HepG2 (cell line): ENCODE measurements around the gene ESF1. TPM values are rescaled to one million over a fixed set of nuclear protein-coding genes. Genes with fewer than 3 reads are reported as not detected.
A peak's percentile ranks its signal among the peaks of the same experiment; 100 is the strongest.

Experiments used
- AHR ChIP-seq: IDR thresholded peaks from 2 replicates; pipeline ENCODE4 v1.6.1; 2018; ENCODE audit warnings: missing genetic modification reagents, missing compliant biosample characterization
- FIP1L1 ChIP-seq: fragments of 200-400 bp; formaldehyde crosslinking; IDR thresholded peaks from 2 replicates; pipeline ENCODE4 v1.6.1; 2018; ENCODE audit warnings: low read depth, mild to moderate bottlenecking, low read length, moderate library complexity, borderline replicate concordance; ENCODE audit not compliant: insufficient read depth
- GZF1 ChIP-seq: sonication (generic); formaldehyde crosslinking; IDR thresholded peaks from 2 replicates; pipeline ENCODE4 v1.5.1; 2020; ENCODE audit warnings: mild to moderate bottlenecking, missing genetic modification reagents
- HNF4G ChIP-seq, 2 experiments: sonication (generic) in 1 of 2; formaldehyde crosslinking in 1 of 2; IDR thresholded peaks; 2 replicates each; pipeline versions ENCODE4 v1.4.0 to v1.6.1; 2011 to 2020; ENCODE audit warnings: borderline replicate concordance in 2 of 2, low read depth in 2 of 2, mild to moderate bottlenecking in 2 of 2, low read length in 1 of 2, missing genetic modification reagents in 1 of 2, moderate library complexity in 1 of 2
- KDM5B ChIP-seq: sonication (generic); formaldehyde crosslinking; IDR thresholded peaks from 2 replicates; pipeline ENCODE4 v1.4.0; 2020; ENCODE audit warnings: missing genetic modification reagents, mild to moderate bottlenecking, borderline replicate concordance
- MEIS1 ChIP-seq: sonication (generic); formaldehyde crosslinking; IDR thresholded peaks from 2 replicates; pipeline ENCODE4 v1.9.0; 2021; ENCODE audit warnings: mild to moderate bottlenecking, missing genetic modification reagents, moderate library complexity, borderline replicate concordance
- RAD21 ChIP-seq: fragments of 450-650 bp; formaldehyde crosslinking; IDR thresholded peaks from 2 replicates; pipeline ENCODE4 v1.5.0; 2020; ENCODE audit warnings: mild to moderate bottlenecking
- RCOR2 ChIP-seq: IDR thresholded peaks from 2 replicates; pipeline ENCODE4 v1.6.1; 2016; ENCODE audit warnings: missing biosample characterization, missing genetic modification reagents
- SMYD3 ChIP-seq: sonication (generic); formaldehyde crosslinking; IDR thresholded peaks from 2 replicates; pipeline ENCODE4 v1.8.1; 2023; ENCODE audit warnings: mild to moderate bottlenecking, missing genetic modification reagents
- SRSF1 ChIP-seq: fragments of 200-400 bp; formaldehyde crosslinking; optimal IDR thresholded peaks from 2 replicates; pipeline ENCODE3; 2017; ENCODE audit warnings: mild to moderate bottlenecking, low read depth, low read length, moderate library complexity
- ZBTB7A ChIP-seq: sonication (generic); formaldehyde crosslinking; IDR thresholded peaks from 2 replicates; pipeline ENCODE4 v1.8.0; 2022; ENCODE audit warnings: mild to moderate bottlenecking, missing genetic modification reagents
- ZNF44 ChIP-seq: sonication (generic); formaldehyde crosslinking; IDR thresholded peaks from 2 replicates; pipeline ENCODE4 v1.5.1; 2020; ENCODE audit warnings: mild to moderate bottlenecking, missing genetic modification reagents
- ZNF567 ChIP-seq: sonication (generic); formaldehyde crosslinking; IDR thresholded peaks from 2 replicates; pipeline ENCODE4 v1.8.1; 2023; ENCODE audit warnings: mild to moderate bottlenecking, missing genetic modification reagents, borderline replicate concordance
- ZNF589 ChIP-seq: sonication (generic); formaldehyde crosslinking; conservative IDR thresholded peaks from 2 replicates; pipeline ENCODE4 v1.8.0; 2022; ENCODE audit warnings: mild to moderate bottlenecking, moderate library complexity, missing genetic modification reagents
- ZNF781 ChIP-seq: sonication (generic); formaldehyde crosslinking; IDR thresholded peaks from 2 replicates; pipeline ENCODE4 v1.5.1; 2020; ENCODE audit warnings: borderline replicate concordance, mild to moderate bottlenecking, missing genetic modification reagents; ENCODE audit errors: not compliant biosample characterization
- polyA plus RNA-seq, 8 experiments: library from polyadenylated mRNA; depleted of rRNA in 3 of 8; stranded (reverse) in 7 of 8; unstranded in 1 of 8; fragments of >200 nt; fragmentation: Illumina TruSeq in 4 of 8; extraction: Trizol in 4 of 8; gene quantifications; 2 replicates each; pipeline versions ENCODE4 v1.2.1 to v1.2.3, GENCODE V29; 2011 to 2016; ENCODE audit warnings: low read depth in 4 of 8, missing spikeins in 1 of 8, mixed read lengths in 1 of 8; ENCODE audit not compliant: insufficient read depth in 1 of 8
- total RNA-seq, 5 experiments: library from RNA; depleted of rRNA; stranded (reverse); fragments of >200 nt; fragmentation: Illumina TruSeq; extraction: Trizol; gene quantifications; 2 replicates each; pipeline ENCODE4 v1.2.3, GENCODE V29; 2016; ENCODE audit warnings: low read depth in 1 of 5
- TF ChIP-seq, protein P1 (sequence below): IDR thresholded peaks from 2 replicates; pipeline ENCODE4 v1.6.1; 2018; ENCODE audit warnings: missing genetic modification reagents, mild to moderate bottlenecking, missing compliant biosample characterization
- TF ChIP-seq, protein P2 (sequence below): sonication (generic); formaldehyde crosslinking; IDR thresholded peaks from 2 replicates; pipeline ENCODE4 v1.5.0; 2020; ENCODE audit warnings: missing genetic modification reagents
- TF ChIP-seq, protein P3 (sequence below): IDR thresholded peaks from 2 replicates; pipeline ENCODE4 v1.6.1; 2016; ENCODE audit warnings: low read depth
- TF ChIP-seq, protein P4 (sequence below): sonication (generic); formaldehyde crosslinking; IDR thresholded peaks from 2 replicates; pipeline ENCODE4 v1.5.0; 2020; ENCODE audit warnings: mild to moderate bottlenecking, missing genetic modification reagents
- TF ChIP-seq, protein P5 (sequence below): IDR thresholded peaks from 2 replicates; pipeline ENCODE4 v1.6.1; 2018; ENCODE audit warnings: missing genetic modification reagents

ESF1 gene
- total and polyA plus RNA-seq, 2 of the 13 experiments (the other 11 are each of a cell fraction or from before 2014, with no cell fraction given): 7.3 to 66.9 TPM

DNA sequence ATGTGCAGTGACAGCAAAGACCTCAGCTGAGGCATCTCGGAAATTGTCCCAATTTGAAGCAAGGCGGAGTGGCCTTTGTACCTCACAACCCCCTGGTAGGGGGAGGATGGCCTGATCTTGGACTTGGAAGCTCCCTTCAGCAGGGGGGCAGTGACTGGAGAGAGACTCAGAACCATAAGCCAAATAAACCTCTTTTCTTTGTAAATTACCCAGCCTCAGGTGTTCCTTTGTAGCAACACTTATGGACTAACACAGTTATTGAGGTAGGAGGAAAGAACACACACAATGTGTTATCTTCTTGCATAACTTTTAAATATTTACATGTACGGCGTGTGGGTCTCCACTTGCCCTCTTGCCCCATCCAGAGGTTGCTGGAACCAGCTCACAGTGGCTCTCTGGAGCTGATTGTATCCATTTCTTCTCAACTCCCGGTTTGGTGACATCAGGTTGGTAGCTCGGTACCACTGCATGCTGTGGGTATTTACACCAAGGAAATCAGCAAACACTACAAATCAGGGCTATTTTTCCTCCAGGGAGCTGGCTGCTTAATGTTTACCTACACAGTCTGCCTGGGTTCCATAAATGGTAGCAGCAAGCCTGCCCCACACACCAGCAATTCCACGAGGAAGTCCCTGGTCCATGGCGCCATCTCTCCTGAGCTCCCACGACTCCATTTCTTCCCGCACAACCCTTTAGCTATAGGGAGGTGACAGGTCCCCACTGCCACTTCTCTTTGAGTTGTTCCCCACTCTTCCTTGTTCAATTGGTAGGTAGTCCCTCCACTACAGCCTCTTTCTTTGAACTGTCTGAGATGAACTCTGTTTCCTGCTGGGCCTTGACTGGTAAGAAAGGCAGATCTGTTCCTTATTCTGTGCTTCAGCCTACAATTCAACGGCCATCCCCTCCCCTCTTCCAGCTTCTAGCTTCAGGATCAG lies 91.7 kb downstream of the ESF1 start (continued):
- peak; percentile 81 for TF ChIP-seq ZNF781
- peak; percentile 57 for TF ChIP-seq SMYD3 (CRISPR knock-in tag)
- TF ChIP-seq, protein P1, sequence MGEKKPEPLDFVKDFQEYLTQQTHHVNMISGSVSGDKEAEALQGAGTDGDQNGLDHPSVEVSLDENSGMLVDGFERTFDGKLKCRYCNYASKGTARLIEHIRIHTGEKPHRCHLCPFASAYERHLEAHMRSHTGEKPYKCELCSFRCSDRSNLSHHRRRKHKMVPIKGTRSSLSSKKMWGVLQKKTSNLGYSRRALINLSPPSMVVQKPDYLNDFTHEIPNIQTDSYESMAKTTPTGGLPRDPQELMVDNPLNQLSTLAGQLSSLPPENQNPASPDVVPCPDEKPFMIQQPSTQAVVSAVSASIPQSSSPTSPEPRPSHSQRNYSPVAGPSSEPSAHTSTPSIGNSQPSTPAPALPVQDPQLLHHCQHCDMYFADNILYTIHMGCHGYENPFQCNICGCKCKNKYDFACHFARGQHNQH: peak; percentile 54; the same call in 1 of the 2 replicates
- TF ChIP-seq, protein P2, sequence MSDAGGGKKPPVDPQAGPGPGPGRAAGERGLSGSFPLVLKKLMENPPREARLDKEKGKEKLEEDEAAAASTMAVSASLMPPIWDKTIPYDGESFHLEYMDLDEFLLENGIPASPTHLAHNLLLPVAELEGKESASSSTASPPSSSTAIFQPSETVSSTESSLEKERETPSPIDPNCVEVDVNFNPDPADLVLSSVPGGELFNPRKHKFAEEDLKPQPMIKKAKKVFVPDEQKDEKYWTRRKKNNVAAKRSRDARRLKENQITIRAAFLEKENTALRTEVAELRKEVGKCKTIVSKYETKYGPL (CRISPR knock-in tag): peak; percentile 88; the same call in 1 of the 2 replicates
- no peak; the same call in 1 of the 2 replicates for TF ChIP-seq AHR (CRISPR knock-in tag)
- no peak for TF ChIP-seq ZBTB7A
- TF ChIP-seq GZF1 (CRISPR knock-in tag): no peak; the same call in 1 of the 2 replicates
- TF ChIP-seq ZNF44 (CRISPR knock-in tag): 0 out of 2 replicates have a peak, but pooled peaks have one; percentile 35
- peak; percentile 22; the same call in 1 of the 2 replicates for TF ChIP-seq MEIS1 (CRISPR knock-in tag)
- TF ChIP-seq KDM5B (CRISPR knock-in tag): 0 out of 2 replicates have a peak, but pooled peaks have one; percentile 44
- TF ChIP-seq, protein P3, sequence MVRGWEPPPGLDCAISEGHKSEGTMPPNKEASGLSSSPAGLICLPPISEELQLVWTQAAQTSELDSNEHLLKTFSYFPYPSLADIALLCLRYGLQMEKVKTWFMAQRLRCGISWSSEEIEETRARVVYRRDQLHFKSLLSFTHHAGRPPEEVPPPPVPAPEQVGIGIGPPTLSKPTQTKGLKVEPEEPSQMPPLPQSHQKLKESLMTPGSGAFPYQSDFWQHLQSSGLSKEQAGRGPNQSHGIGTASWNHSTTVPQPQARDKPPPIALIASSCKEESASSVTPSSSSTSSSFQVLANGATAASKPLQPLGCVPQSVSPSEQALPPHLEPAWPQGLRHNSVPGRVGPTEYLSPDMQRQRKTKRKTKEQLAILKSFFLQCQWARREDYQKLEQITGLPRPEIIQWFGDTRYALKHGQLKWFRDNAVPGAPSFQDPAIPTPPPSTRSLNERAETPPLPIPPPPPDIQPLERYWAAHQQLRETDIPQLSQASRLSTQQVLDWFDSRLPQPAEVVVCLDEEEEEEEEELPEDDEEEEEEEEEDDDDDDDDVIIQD: 0 out of 2 replicates have a peak, but pooled peaks have one; percentile 22
- TF ChIP-seq, protein P4, sequence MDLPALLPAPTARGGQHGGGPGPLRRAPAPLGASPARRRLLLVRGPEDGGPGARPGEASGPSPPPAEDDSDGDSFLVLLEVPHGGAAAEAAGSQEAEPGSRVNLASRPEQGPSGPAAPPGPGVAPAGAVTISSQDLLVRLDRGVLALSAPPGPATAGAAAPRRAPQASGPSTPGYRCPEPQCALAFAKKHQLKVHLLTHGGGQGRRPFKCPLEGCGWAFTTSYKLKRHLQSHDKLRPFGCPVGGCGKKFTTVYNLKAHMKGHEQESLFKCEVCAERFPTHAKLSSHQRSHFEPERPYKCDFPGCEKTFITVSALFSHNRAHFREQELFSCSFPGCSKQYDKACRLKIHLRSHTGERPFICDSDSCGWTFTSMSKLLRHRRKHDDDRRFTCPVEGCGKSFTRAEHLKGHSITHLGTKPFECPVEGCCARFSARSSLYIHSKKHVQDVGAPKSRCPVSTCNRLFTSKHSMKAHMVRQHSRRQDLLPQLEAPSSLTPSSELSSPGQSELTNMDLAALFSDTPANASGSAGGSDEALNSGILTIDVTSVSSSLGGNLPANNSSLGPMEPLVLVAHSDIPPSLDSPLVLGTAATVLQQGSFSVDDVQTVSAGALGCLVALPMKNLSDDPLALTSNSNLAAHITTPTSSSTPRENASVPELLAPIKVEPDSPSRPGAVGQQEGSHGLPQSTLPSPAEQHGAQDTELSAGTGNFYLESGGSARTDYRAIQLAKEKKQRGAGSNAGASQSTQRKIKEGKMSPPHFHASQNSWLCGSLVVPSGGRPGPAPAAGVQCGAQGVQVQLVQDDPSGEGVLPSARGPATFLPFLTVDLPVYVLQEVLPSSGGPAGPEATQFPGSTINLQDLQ (CRISPR knock-in tag): peak; percentile 12; the same call in 1 of the 2 replicates
- no peak for TF ChIP-seq SRSF1
- 0 out of 2 replicates have a peak, but pooled peaks have one; percentile 44 for TF ChIP-seq RAD21
- TF ChIP-seq RCOR2: peak; percentile 72
- TF ChIP-seq, protein P5, sequence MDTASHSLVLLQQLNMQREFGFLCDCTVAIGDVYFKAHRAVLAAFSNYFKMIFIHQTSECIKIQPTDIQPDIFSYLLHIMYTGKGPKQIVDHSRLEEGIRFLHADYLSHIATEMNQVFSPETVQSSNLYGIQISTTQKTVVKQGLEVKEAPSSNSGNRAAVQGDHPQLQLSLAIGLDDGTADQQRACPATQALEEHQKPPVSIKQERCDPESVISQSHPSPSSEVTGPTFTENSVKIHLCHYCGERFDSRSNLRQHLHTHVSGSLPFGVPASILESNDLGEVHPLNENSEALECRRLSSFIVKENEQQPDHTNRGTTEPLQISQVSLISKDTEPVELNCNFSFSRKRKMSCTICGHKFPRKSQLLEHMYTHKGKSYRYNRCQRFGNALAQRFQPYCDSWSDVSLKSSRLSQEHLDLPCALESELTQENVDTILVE (CRISPR knock-in tag): peak; percentile 75
- no peak for TF ChIP-seq ZNF589 (CRISPR knock-in tag)
- TF ChIP-seq ZNF567 (CRISPR knock-in tag): no peak
- TF ChIP-seq HNF4G (IDR thresholded peaks at IDR 0.05; ENCODE audit: borderline replicate concordance, low read depth, low read length): peak; percentile 31
- TF ChIP-seq HNF4G (CRISPR knock-in tag; IDR thresholded peaks at IDR 0.05; ENCODE audit: borderline replicate concordance, low read depth): no peak
- TF ChIP-seq FIP1L1: no peak
